Fibroblast of upper back skin (primary cell): ENCODE data around the gene JMJD6.
"Not testable (repeated sequence)": the region's sequence is repeated elsewhere in the genome, so short reads cannot be mapped to it uniquely, and the experiment has no call there.

Experiments used
- DNase-seq: peaks from one replicate; pipeline ENCODE4 v3.0.0-alpha.2; 2013

Gene JMJD6

DNA sequence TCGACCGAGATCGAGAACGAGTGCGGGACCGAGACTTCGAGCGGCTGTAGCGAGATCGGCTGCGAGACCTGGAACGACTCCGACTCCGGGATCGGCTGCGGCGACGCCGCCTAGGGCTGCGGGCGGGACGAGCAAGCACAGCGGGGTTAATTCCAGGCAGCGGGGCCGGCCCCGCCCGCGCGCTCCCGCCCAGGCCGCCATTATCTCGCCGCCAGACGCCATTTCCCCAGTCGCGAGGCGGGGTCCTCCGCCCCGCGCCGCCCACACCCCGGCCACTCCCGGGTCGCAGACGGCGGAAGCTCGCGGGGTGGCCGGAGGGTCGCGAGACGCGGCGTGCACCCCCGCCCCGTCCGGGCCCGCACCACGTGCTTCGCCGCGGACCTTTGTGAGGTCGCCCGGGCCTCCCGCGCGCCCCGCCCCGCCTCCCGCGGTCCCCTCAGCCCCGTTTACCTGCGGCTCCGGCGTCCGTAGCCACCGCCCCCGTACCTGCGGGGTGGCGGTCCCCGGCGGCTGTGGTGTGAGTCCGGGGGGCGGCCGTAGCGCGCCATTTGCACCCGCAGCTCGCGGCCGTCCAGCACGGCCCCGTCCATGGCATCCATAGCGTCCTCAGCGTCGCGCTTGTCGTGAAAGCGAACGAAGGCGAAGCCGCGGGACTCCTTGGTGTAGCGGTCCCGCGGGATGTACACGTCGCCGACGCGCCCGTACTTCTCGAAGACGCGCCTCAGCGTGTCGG, 10.1 kb upstream of the JMJD6 start:
- peak; percentile 56 for DNase-seq

- no peak for DNase-seq
Measured at GRCh38 chr17:76735586-76736348, 9.4 kb upstream of the JMJD6 start.

DNA sequence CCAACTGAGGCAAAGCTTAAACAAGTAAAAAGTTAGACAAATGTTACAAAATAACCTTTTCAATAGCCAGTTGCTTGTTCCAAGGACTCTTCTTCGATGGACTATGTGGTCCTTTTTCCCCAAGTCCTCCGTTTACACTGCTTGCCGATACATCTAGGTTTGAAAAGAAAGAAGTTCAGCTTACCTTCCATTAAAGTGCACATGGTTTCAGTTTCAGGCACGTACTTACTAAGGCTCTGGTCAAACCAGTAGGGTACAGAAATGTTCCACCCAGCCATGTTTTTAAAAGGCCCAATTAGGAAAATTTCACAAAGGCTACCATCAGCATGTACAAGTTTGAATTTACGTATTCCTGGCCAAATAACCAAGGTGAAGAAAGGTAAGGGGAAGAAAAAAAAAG, 8.6 kb upstream of the JMJD6 start:
- DNase-seq, result peak; percentile 14

DNA sequence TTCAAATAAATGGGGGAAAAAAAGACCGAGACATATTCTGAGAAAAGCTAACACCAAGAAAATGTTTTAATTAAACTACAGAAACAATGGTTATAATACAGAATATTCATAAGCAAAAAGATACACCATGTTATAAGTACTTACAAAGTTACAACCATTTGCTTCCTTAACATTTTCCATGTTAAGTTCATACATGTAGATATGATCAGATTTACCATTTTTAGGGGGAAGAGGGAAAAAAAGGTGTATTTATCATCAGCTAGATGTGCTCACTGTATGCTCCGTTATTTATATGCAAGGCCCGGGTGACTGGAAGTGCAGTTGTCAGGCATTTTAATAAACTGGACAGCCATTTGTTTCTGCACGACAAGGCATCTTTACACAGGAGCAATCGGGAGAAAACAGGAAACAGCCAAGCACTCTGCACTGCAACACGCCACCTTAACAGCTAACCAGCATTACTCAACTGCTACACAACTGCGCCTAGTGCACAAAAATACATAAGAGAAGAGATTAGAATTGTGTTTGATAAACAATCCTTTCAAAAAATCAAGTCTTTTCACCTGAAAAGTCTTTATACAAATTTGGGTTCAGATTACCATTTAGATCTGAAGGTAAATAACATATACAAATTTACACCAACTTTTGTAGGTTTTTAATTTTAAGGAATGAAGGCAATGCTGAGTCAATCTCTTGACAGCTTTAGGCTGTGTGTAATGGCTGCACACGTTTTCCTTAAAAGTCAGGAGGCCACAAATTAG, 7.9 kb upstream of the JMJD6 start:
- DNase-seq, result peak; percentile 16

DNA sequence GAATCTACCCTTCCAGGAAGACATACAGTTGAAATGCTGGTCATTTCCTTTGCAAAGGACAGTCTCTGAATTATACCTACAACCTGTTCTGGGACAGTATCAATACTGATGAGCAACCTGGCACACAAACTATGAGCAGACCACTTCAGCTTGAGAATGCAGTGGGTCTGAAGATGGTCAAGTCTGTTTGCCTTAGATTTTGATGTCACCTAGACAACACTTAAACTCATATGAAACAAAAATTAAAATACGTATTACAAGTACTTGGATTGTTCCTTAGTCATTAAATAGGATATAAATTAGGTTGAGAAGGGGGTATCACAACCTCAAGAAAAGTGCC, 7.2 kb upstream of the JMJD6 start:
- DNase-seq, result no peak

DNA sequence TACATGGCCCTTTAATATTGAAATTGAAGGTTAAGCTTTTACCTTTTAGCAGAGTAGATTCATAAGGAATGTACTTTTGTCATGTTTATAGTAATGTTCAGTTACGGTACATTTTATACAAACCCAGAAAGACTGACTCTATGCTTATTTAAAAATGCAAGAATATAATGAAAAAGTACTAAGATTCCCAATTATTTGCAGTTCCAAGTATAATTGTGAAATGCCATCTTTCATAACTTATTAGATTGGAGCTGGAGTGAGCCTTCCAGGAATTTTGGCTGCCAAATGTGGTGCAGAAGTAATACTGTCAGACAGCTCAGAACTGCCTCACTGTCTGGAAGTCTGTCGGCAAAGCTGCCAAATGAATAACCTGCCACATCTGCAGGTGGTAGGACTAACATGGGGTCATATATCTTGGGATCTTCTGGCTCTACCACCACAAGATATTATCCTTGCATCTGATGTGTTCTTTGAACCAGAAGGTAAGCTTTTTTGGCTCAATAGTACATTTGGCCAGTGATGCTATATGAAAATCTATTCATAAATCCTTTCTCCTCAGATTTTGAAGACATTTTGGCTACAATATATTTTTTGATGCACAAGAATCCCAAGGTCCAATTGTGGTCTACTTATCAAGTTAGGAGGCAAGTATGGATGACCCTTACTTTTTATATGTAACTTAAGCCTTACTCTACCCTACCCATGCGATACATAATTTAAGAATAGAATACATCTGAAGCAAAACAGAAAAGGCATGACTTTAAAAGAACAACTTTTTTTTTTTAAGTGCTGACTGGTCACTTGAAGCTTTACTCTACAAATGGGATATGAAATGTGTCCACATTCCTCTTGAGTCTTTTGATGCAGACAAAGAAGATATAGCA, 6.6 kb upstream of the JMJD6 start:
- DNase-seq, result peak; percentile 19

DNA sequence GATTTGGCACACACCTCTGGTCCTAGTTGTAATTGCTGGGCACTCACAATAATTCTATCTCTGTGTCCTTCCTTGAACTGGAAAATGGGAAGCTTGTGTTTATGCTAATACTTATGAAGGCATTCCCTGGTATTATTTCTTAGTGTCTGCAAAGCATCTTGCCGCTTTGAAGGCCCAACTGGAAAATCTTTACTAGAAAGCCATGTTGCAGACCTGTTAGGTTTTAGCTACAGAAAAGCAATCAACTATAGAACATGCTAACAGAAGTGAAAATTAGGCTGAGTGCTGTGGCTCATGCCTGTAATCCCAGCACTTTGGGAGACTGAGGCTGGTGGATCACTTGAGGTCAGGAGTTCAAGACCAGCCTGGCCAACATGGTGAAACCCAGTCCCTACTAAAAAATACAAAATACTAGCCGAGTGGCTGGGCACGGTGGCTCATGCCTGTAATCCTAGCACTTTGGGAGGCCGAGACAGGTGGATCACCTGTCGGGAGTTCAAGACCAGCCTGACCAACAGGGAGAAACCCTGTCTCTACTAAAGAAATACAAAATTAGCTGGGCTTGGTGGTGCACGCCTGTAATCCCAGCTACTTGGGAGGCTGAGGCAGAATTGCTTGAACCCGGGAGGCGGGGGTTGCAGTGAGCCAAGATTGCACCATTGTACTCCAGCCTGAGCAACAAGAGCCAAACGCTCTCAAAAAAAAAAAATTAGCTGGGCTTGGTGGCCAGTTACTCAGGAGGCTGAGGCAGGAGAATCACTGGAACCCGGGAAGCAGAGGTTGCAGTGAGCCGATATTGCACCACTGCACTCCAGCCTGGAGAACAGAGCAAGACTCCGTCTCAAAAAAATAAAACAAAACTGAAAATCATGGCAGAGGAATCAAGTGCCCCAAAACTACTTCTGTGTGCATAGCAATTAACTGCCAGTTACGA, 5.7 kb upstream of the JMJD6 start:
- DNase-seq, result not testable (repeated sequence)

GRCh38 chr17:76727745-76728456, 1.5 kb upstream of the JMJD6 start:
- no peak for DNase-seq

DNA sequence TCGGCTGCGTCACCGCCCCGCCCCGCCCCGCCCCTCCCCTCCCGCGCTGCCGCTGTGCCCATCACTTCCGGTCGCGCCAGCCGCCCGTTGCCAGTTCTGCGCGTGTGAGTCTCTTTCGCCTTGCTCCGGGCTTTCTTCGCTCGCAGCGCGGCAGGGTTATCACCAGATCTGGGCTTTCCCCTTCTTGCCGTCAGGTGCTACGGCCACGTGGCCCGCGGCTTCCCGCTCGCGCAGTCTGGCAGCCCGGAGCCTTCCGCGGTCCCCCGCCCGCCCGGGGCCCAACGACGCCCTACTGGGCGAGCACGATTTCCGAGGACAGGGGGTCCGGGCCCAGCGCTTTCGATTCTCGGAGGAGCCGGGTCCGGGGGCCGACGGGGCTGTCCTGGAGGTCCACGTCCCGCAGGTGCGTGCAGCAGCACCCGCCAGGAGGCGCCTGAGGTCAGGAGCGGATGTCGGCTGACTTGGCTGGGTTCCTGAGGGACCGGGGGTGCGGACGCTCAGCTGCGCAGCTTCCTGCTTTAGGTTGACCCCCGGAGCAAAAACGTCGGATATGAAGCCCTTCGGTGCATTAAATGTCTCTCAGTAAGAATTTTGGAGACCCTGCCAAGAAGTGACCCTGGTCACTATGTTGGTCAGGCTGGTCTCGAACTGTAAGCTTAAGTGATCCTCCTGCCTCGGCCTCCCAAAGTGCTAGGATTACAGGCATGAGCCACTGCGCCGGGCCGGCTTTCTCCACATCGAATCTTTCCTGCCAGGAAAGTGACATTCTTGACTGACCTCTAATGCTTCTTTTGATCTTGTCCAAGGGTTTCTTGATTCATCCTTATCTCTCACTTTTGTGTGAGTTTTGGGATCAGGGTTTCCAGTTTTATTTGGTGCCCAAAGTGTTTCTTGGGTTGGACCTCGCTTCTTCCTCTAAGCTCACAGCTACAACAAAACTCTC, 641 bp upstream of the JMJD6 start, which contains the start of gene METTL23:
Gene METTL23 (plus strand): TSS at position 64 of the 943 bp plus-strand sequence. CDS start 2,872 bp downstream, outside the sequence.
- DNase-seq, result peak; percentile 75

DNA sequence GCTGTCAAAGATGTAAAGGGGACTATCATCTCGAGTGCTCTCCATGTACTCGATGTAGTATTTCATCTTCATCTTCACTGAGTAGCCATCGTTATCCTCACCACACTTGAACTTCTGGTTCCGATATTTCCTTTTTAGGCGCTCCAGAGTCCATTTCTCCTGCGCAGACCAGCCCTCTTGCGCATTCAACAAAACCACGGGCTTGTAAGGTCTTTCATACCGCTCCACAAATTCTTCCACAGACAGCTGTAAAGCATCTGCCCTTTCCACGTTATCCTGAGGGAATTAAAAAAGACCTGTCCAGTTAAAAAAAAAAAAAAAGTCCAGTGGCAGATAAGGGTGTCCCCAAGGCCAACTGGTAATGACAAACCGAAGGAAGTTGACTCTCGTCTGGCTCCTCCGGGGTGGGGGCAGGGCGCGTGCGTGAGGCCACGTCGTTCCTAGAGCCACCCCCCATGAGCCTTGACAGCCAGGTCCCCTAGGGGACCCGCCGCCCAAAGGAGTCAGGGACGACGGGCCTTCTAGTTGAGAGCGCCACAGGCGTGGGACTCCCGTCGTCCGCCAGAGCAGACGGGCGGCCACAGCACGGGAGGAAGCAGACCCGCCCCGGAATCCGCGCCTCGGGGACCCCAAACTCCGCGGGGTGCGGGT, 701 bp downstream of the JMJD6 start:
- peak; percentile 25 for DNase-seq

GRCh38 chr17:76723812-76724211, 2.6 kb downstream of the JMJD6 start:
- DNase-seq, result no peak

- DNase-seq, result not testable (repeated sequence)
Measured at GRCh38 chr17:76722977-76723376, 3.4 kb downstream of the JMJD6 start.

DNA sequence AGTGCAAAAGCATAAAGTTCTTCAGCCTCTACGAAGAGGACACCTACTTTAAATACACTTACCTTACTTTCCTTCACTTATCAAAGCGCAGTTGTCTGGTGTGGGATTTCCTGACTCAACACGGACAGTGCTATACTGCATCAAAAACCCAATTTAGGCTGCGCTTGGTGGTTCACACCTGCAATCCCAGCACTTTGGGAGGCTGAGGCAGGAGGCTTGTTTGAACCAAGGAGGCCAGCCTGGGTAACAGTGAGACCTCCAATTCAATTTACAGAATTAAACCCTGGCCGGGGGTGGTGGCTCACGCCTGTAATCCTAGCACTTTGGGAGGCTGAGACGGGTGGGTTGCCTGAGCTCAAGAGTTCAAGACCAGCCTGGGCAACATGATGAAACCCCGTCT, 4.1 kb downstream of the JMJD6 start:
- DNase-seq, result no peak

DNA sequence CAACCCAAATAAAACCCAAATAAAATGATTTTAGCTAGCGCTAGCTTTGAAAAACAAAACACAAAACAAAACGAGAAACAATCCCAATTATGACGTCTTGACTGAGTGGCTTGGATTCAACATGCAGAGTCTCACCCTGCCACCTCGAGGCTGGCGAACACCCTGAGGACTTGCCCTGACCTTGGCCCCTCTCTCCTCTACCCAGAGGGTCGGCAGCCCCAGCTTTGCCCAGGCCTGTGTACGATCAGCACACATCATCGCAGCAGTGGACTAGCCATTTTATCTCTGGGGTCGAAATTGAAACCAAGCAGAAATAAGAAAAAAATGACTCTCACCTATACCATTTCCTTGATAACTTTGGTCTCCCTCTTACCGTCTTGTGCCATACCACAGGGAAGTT, 4.9 kb downstream of the JMJD6 start:
- DNase-seq, result no peak

DNA sequence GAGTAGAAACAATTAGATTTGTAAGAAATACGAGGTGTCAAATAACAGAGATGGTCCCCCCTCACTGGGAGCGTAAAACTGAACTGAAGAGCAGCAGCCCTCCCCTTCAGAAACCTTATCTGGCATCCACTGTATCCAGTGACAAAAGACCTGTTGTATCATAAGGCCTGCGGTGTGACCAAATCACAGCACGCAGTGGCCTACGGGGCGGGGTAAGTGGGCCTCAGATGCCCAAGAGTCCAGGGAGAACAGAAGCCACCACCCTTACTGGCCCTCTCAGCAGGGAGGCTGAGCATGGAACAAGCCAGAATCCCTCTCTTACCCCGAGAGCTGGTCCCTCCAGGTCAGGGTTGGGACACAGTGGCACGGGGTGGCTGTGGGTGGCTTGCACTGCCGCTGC, 5.5 kb downstream of the JMJD6 start:
- no peak for DNase-seq

DNA sequence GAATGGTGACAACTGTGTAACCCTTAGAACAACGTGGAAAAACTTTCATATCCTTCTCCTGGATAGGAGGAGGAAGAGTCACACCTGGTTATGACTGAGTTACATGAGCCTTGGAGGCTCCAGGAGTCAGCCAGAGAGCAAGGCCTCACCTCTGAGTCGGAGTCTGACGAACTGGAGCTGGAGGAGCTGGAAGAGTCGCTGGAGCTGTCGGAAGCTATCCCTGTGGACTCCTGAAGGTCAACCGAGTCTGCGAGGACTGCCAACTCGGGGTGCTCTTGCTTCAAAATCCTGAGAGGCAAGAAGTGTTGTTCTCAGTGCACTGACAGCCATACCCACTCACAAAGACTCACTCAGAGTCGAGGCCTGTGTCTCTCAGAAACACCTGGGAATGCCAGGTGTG, 6.2 kb downstream of the JMJD6 start:
- no peak for DNase-seq

GRCh38 chr17:76718516-76718915, 7.9 kb downstream of the JMJD6 start:
- no peak for DNase-seq

DNA sequence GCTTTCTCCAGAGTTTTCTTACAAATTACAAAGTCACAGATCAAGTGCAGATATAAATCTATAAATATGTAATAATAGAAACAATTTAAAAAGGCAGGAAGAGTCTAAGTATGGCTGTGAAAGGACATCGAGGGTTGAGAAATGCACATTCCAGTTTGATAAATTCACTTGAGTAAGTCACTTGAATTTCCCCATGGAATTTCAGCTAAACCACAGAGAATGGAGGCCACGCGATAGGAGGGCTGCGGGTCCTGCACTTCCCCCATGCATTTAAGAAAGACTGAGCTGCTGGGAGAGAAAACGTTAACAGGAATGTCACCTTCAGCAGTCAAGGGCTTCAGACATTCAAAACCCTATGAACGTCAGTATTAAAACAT, 9.6 kb downstream of the JMJD6 start:
- peak; percentile 96 for DNase-seq
